ENCODE data around the gene RGR. TPM values are rescaled to one million over a fixed set of nuclear protein-coding genes. Genes with fewer than 3 reads are reported as not detected.

Gene RGR
- total RNA-seq, 1 experiment from 2014 or later, result not detected

- TF ChIP-seq TCF7L2 (IDR thresholded peaks at IDR 0.05; ENCODE audit: borderline replicate concordance, extremely low read depth, insufficient read depth, insufficient read length) (no peak), JUND (IDR thresholded peaks at IDR 0.05) (no peak), MAX (IDR thresholded peaks at IDR 0.05) (no peak)
These were observed 28.0 kb upstream of the RGR start (continued) for GRCh38 chr10:84216834-84217233.

GRCh38 chr10:84217746-84218145 lies 27.1 kb upstream of the RGR start:
- TF ChIP-seq POLR2A (IDR thresholded peaks at IDR 0.05; ENCODE audit: borderline replicate concordance, extremely low read depth, insufficient read depth, insufficient read length) (no peak), EZH2 (IDR thresholded peaks at IDR 0.05) (no peak), CBX3 (IDR thresholded peaks at IDR 0.05; ENCODE audit: low read depth) (no peak), TCF7L2 (IDR thresholded peaks at IDR 0.05; ENCODE audit: borderline replicate concordance, extremely low read depth, insufficient read depth, insufficient read length) (no peak), ZFX (IDR thresholded peaks at IDR 0.05) (no peak), ELF1 (IDR thresholded peaks at IDR 0.05; ENCODE audit: borderline replicate concordance, low read depth) (no peak)
- TF ChIP-seq, protein P1, sequence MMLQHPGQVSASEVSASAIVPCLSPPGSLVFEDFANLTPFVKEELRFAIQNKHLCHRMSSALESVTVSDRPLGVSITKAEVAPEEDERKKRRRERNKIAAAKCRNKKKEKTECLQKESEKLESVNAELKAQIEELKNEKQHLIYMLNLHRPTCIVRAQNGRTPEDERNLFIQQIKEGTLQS (IDR thresholded peaks at IDR 0.05), result no peak
- H2AFZ ChIP-seq (ENCODE audit: low read depth, low read length, poor library complexity, severe bottlenecking), result no peak overlapping the region
- RAD21 ChIA-PET (ENCODE audit: low non-redundant PET in 1 of 2, low total read pairs in 2 of 2, uncharacterized antibody in 2 of 2, unreplicated experiment in 2 of 2), result no interaction called here
- H3K4me1 ChIP-seq (ENCODE audit: control insufficient read depth in 1 of 2, insufficient read depth in 2 of 2, low read length in 2 of 2), result no peaks in the 10 kb centered on the region
- POLR2A ChIA-PET, result no interaction called here
- intact Hi-C loops (cut with micrococcal nuclease), result no loop called here
- H3K9me2 ChIP-seq (ENCODE audit: insufficient read depth), result no peaks in the 10 kb centered on the region
- peaks cover 8% of the 10 kb centered on the region; the same call in 1 of the 2 replicates for H3K27me3 ChIP-seq (ENCODE audit: insufficient read depth, low read length)
- ATAC-seq (no peak), DNase-seq (ENCODE audit: low read depth, low spot score) (no peak)
- no peaks in the 10 kb centered on the region for H3K36me3 ChIP-seq (ENCODE audit: control insufficient read depth in 1 of 2, insufficient read depth in 2 of 2, low read length in 2 of 2)
- H3K9ac ChIP-seq (ENCODE audit: low read length), result no peak overlapping the region
- no peaks in the 10 kb centered on the region for H3K79me2 ChIP-seq (ENCODE audit: insufficient read depth, low read length)
- no peaks in the 10 kb centered on the region for H4K20me1 ChIP-seq (ENCODE audit: insufficient read depth)
- CTCF ChIA-PET, result no interaction called here
- BruUV-seq (replicated peaks), result no TSS peak
- H3K4me3 ChIP-seq (replicated peaks in 1 of 2; ENCODE audit: low read depth in 1 of 2, low read length in 2 of 2), result no peak overlapping the region
- H3K27ac ChIP-seq (ENCODE audit: low read depth, low read length), result no peak overlapping the region
- no peak overlapping the region for H3K4me2 ChIP-seq (ENCODE audit: low read length)
- H3K9me3 ChIP-seq (ENCODE audit: control insufficient read depth in 1 of 2, insufficient read depth in 1 of 2, low read depth in 1 of 2, low read length in 2 of 2), result 0 out of 4 replicates have a peak, but pooled peaks cover 0 to 4% of the 10 kb centered on the region in 2 experiments

GRCh38 chr10:84221916-84222315 lies 22.9 kb upstream of the RGR start:
- no peak for TF ChIP-seq SRF (IDR thresholded peaks at IDR 0.05; ENCODE audit: low read depth)
- TF ChIP-seq ELF1 (IDR thresholded peaks at IDR 0.05; ENCODE audit: borderline replicate concordance, low read depth), result no peak
- no peak for TF ChIP-seq RAD21 (IDR thresholded peaks at IDR 0.05; ENCODE audit: low read depth)
- TF ChIP-seq CEBPB (IDR thresholded peaks at IDR 0.05; ENCODE audit: low read depth), result no peak
- TF ChIP-seq TCF7L2 (IDR thresholded peaks at IDR 0.05; ENCODE audit: borderline replicate concordance, extremely low read depth, insufficient read depth, insufficient read length), result no peak
- no peak for TF ChIP-seq ZNF274 (IDR thresholded peaks at IDR 0.05; ENCODE audit: low read depth, low read length)
- TF ChIP-seq POLR2A (IDR thresholded peaks at IDR 0.05; ENCODE audit: borderline replicate concordance, extremely low read depth, insufficient read depth, insufficient read length), result no peak
- TF ChIP-seq SP1 (IDR thresholded peaks at IDR 0.05; ENCODE audit: low read depth), result no peak
- H3K27me3 ChIP-seq (ENCODE audit: insufficient read depth, low read length), result peaks cover 12% of the 10 kb centered on the region; the same call in 1 of the 2 replicates
- ChIA-PET RAD21 (ENCODE audit: low non-redundant PET in 1 of 2, low total read pairs in 2 of 2, uncharacterized antibody in 2 of 2, unreplicated experiment in 2 of 2) (no interaction called here), POLR2A (no interaction called here), CTCF (no interaction called here)
- H4K20me1 ChIP-seq (ENCODE audit: insufficient read depth), result no peaks in the 10 kb centered on the region
- no peak overlapping the region for H3K27ac ChIP-seq (ENCODE audit: low read depth, low read length)
- no peaks in the 10 kb centered on the region for H3K36me3 ChIP-seq (ENCODE audit: control insufficient read depth in 1 of 2, insufficient read depth in 2 of 2, low read length in 2 of 2)
- H3K4me3 ChIP-seq (replicated peaks in 1 of 2; ENCODE audit: low read depth in 1 of 2, low read length in 2 of 2), result no peak overlapping the region
- intact Hi-C loops (cut with micrococcal nuclease), result no loop called here
- H2AFZ ChIP-seq (ENCODE audit: low read depth, low read length, poor library complexity, severe bottlenecking), result no peak overlapping the region
- no peak for DNase-seq (ENCODE audit: low read depth, low spot score)
- H3K9me3 ChIP-seq (ENCODE audit: control insufficient read depth in 1 of 2, insufficient read depth in 1 of 2, low read depth in 1 of 2, low read length in 2 of 2), result 0 out of 4 replicates have a peak, but pooled peaks cover 0 to 4% of the 10 kb centered on the region in 2 experiments
- BruUV-seq (replicated peaks), result no TSS peak
- H3K9ac ChIP-seq (ENCODE audit: low read length), result no peak overlapping the region
- ATAC-seq, result no peak
- H3K9me2 ChIP-seq (ENCODE audit: insufficient read depth), result no peaks in the 10 kb centered on the region
- no peak overlapping the region for H3K4me2 ChIP-seq (ENCODE audit: low read length)
- no peaks in the 10 kb centered on the region for H3K4me1 ChIP-seq (ENCODE audit: control insufficient read depth in 1 of 2, insufficient read depth in 2 of 2, low read length in 2 of 2)
- H3K79me2 ChIP-seq (ENCODE audit: insufficient read depth, low read length), result no peaks in the 10 kb centered on the region

Measured in HCT116 (cell line).